HepG2 (cell line): ENCODE results near the gene CRY1. TPM values are rescaled to one million over a fixed set of nuclear protein-coding genes. Genes with fewer than 3 reads are reported as not detected.

ENCODE experiments used
- ATF5 ChIP-seq: sonication (generic); formaldehyde crosslinking; IDR thresholded peaks from 2 replicates; pipeline ENCODE4 v1.4.0; 2020; ENCODE audit warnings: mild to moderate bottlenecking, low read depth, missing genetic modification reagents
- GABPB1 ChIP-seq: IDR thresholded peaks from 2 replicates; pipeline ENCODE4 v1.6.1; 2016; ENCODE audit warnings: mild to moderate bottlenecking, missing genetic modification reagents, moderate library complexity, missing compliant biosample characterization
- HNF1B ChIP-seq: sonication (generic); formaldehyde crosslinking; IDR thresholded peaks from 2 replicates; pipeline ENCODE4 v1.5.1; 2020; ENCODE audit warnings: mild to moderate bottlenecking, moderate library complexity, missing genetic modification reagents
- HNRNPK ChIP-seq: fragments of 200-400 bp; formaldehyde crosslinking; IDR thresholded peaks from 2 replicates; pipeline ENCODE4 v1.6.1; 2018; ENCODE audit warnings: low read length, low read depth, moderate library complexity, mild to moderate bottlenecking; ENCODE audit not compliant: poor library complexity, severe bottlenecking
- HNRNPL ChIP-seq: fragments of 200-400 bp; formaldehyde crosslinking; IDR thresholded peaks from 2 replicates; pipeline ENCODE4 v1.6.1; 2017; ENCODE audit warnings: mild to moderate bottlenecking, low read depth, low read length
- KDM5A ChIP-seq: fragments of 200-600 bp; sonication (generic); IDR thresholded peaks from 2 replicates; pipeline ENCODE4 v1.7.0; 2018; ENCODE audit warnings: antibody characterized with exemption, mild to moderate bottlenecking, low read length, borderline replicate concordance
- NCOA5 ChIP-seq: sonication (generic); formaldehyde crosslinking; IDR thresholded peaks from 2 replicates; pipeline ENCODE4 v1.4.0; 2020; ENCODE audit warnings: missing genetic modification reagents
- NFIB ChIP-seq: sonication (generic); formaldehyde crosslinking; IDR thresholded peaks from 2 replicates; pipeline ENCODE4 v1.9.0; 2021; ENCODE audit warnings: missing genetic modification reagents, mild to moderate bottlenecking, borderline replicate concordance
- SMAD3 ChIP-seq: sonication (generic); formaldehyde crosslinking; IDR thresholded peaks from 2 replicates; pipeline ENCODE4 v1.4.0; 2020; ENCODE audit warnings: missing genetic modification reagents
- SP4 ChIP-seq: sonication (generic); formaldehyde crosslinking; IDR thresholded peaks from 2 replicates; pipeline ENCODE4 v1.8.1; 2023; ENCODE audit warnings: mild to moderate bottlenecking, missing genetic modification reagents
- TAF1 ChIP-seq: sonication (generic); formaldehyde crosslinking; IDR thresholded peaks from 2 replicates; pipeline ENCODE4 v1.4.0; 2020; ENCODE audit warnings: missing genetic modification reagents
- UBTF ChIP-seq: sonication (generic); formaldehyde crosslinking; IDR thresholded peaks from 2 replicates; pipeline ENCODE4 v1.4.0; 2020; ENCODE audit warnings: mild to moderate bottlenecking, missing genetic modification reagents
- ZHX1 ChIP-seq: sonication (generic); formaldehyde crosslinking; IDR thresholded peaks from 2 replicates; pipeline ENCODE4 v1.8.1; 2022; ENCODE audit warnings: low read depth, mild to moderate bottlenecking, missing genetic modification reagents
- ZNF160 ChIP-seq: sonication (generic); formaldehyde crosslinking; IDR thresholded peaks from 2 replicates; pipeline ENCODE4 v1.8.0; 2022; ENCODE audit warnings: mild to moderate bottlenecking, inconsistent platforms, missing genetic modification reagents
- ZNF18 ChIP-seq: sonication (generic); formaldehyde crosslinking; IDR thresholded peaks from 2 replicates; pipeline ENCODE4 v1.8.0; 2022; ENCODE audit warnings: mild to moderate bottlenecking, missing genetic modification reagents; ENCODE audit not compliant: insufficient replicate concordance
- ZNF253 ChIP-seq: sonication (generic); formaldehyde crosslinking; IDR thresholded peaks from 2 replicates; pipeline ENCODE4 v1.8.0; 2022; ENCODE audit warnings: mild to moderate bottlenecking, missing genetic modification reagents, borderline replicate concordance
- ZNF580 ChIP-seq: IDR thresholded peaks from 2 replicates; pipeline ENCODE4 v1.6.1; 2016; ENCODE audit warnings: low read depth, borderline replicate concordance
- ZNF605 ChIP-seq: sonication (generic); formaldehyde crosslinking; IDR thresholded peaks from 2 replicates; pipeline ENCODE4 v1.8.0; 2022; ENCODE audit warnings: mild to moderate bottlenecking, missing genetic modification reagents
- ZNF709 ChIP-seq: sonication (generic); formaldehyde crosslinking; IDR thresholded peaks from 2 replicates; pipeline ENCODE4 v1.5.0; 2020; ENCODE audit warnings: mild to moderate bottlenecking, missing genetic modification reagents
- ZNF768 ChIP-seq: sonication (generic); formaldehyde crosslinking; IDR thresholded peaks from 2 replicates; pipeline ENCODE4 v1.4.0; 2020; ENCODE audit warnings: missing genetic modification reagents
- polyA plus RNA-seq, 8 experiments: library from polyadenylated mRNA; depleted of rRNA in 3 of 8; stranded (reverse) in 7 of 8; unstranded in 1 of 8; fragments of >200 nt; fragmentation: Illumina TruSeq in 4 of 8; extraction: Trizol in 4 of 8; gene quantifications; 2 replicates each; pipeline versions ENCODE4 v1.2.1 to v1.2.3, GENCODE V29; 2011 to 2016; ENCODE audit warnings: low read depth in 4 of 8, missing spikeins in 1 of 8, mixed read lengths in 1 of 8; ENCODE audit not compliant: insufficient read depth in 1 of 8
- total RNA-seq, 5 experiments: library from RNA; depleted of rRNA; stranded (reverse); fragments of >200 nt; fragmentation: Illumina TruSeq; extraction: Trizol; gene quantifications; 2 replicates each; pipeline ENCODE4 v1.2.3, GENCODE V29; 2016; ENCODE audit warnings: low read depth in 1 of 5

CRY1 gene
- total and polyA plus RNA-seq, 2 of the 13 experiments (the other 11 are each of a cell fraction or from before 2014, with no cell fraction given), result 11.4 to 13.9 TPM

- TF ChIP-seq HNRNPL (peak; percentile 79; the same call in 1 of the 2 replicates), HNF1B (0 out of 2 replicates have a peak, but pooled peaks have one; percentile 7), ZNF580 (CRISPR knock-in tag) (no peak), ZNF709 (CRISPR knock-in tag) (0 out of 2 replicates have a peak, but pooled peaks have one; percentile 11), NFIB (CRISPR knock-in tag) (no peak), SP4 (CRISPR knock-in tag) (no peak), HNRNPK (peak; percentile 90), ZHX1 (no peak), ZNF253 (CRISPR knock-in tag) (peak; percentile 87; the same call in 1 of the 2 replicates), GABPB1 (CRISPR knock-in tag) (no peak), SMAD3 (CRISPR knock-in tag) (no peak), NCOA5 (CRISPR knock-in tag) (0 out of 2 replicates have a peak, but pooled peaks have one; percentile 23), ZNF605 (peak; percentile 16; the same call in 1 of the 2 replicates), ATF5 (CRISPR knock-in tag) (no peak), ZNF18 (CRISPR knock-in tag) (peak; percentile 35), TAF1 (CRISPR knock-in tag) (peak; percentile 37), ZNF768 (CRISPR knock-in tag) (0 out of 2 replicates have a peak, but pooled peaks have one; percentile 33), ZNF160 (CRISPR knock-in tag) (no peak), UBTF (CRISPR knock-in tag) (peak; percentile 34; the same call in 1 of the 2 replicates), KDM5A (no peak)
Measured at GRCh38 chr12:106956048-106956578, 137.2 kb downstream of the CRY1 start (continued).
